ENCODE results near the gene CHRNA3. TPM values are rescaled to one million over a fixed set of nuclear protein-coding genes. Genes with fewer than 3 reads are reported as not detected.

CHRNA3 gene
- total RNA-seq, 2 donors from 2014 or later, result not detected

GRCh38 chr15:78599189-78599588, 21.6 kb downstream of the CHRNA3 start:
- no peak overlapping the region for H3K4me3 Mint-ChIP-seq
- no peak overlapping the region for H3K27ac Mint-ChIP-seq
- H3K36me3 Mint-ChIP-seq (ENCODE audit: insufficient read depth in 2 of 2), result no peaks in the 10 kb centered on the region
- no peaks in the 10 kb centered on the region for H3K27me3 Mint-ChIP-seq (ENCODE audit: low read depth)
- ATAC-seq (replicated peaks in 1 of 2), result no peak
- DNase-seq, result no peak
- no peaks in the 10 kb centered on the region for H3K4me1 Mint-ChIP-seq (ENCODE audit: low read depth)
- H3K9me3 Mint-ChIP-seq, result no peaks in the 10 kb centered on the region

GRCh38 chr15:78598348-78598747, 22.4 kb downstream of the CHRNA3 start:
- H3K9me3 Mint-ChIP-seq, result no peaks in the 10 kb centered on the region
- H3K27me3 Mint-ChIP-seq (ENCODE audit: low read depth), result no peaks in the 10 kb centered on the region
- ATAC-seq (replicated peaks in 1 of 2), result no peak
- no peak overlapping the region for H3K27ac Mint-ChIP-seq
- no peaks in the 10 kb centered on the region for H3K36me3 Mint-ChIP-seq (ENCODE audit: insufficient read depth in 2 of 2)
- DNase-seq, result no peak
- no peaks in the 10 kb centered on the region for H3K4me1 Mint-ChIP-seq (ENCODE audit: low read depth)
- no peak overlapping the region for H3K4me3 Mint-ChIP-seq

GRCh38 chr15:78597583-78597982, 23.2 kb downstream of the CHRNA3 start:
- DNase-seq (no peak), ATAC-seq (replicated peaks in 1 of 2) (no peak)
- no peak overlapping the region for H3K27ac Mint-ChIP-seq
- no peak overlapping the region for H3K4me3 Mint-ChIP-seq
- no peaks in the 10 kb centered on the region for H3K27me3 Mint-ChIP-seq (ENCODE audit: low read depth)
- H3K36me3 Mint-ChIP-seq (ENCODE audit: insufficient read depth in 2 of 2), result no peaks in the 10 kb centered on the region
- H3K9me3 Mint-ChIP-seq, result no peaks in the 10 kb centered on the region
- no peaks in the 10 kb centered on the region for H3K4me1 Mint-ChIP-seq (ENCODE audit: low read depth)

GRCh38 chr15:78574944-78575343, 45.9 kb downstream of the CHRNA3 start:
- Mint-ChIP-seq H3K27me3 (ENCODE audit: low read depth) (no peaks in the 10 kb centered on the region), H3K4me1 (ENCODE audit: low read depth) (no peaks in the 10 kb centered on the region), H3K4me3 (no peak overlapping the region), H3K36me3 (ENCODE audit: insufficient read depth in 2 of 2) (no peaks in the 10 kb centered on the region), H3K27ac (no peak overlapping the region), H3K9me3 (no peaks in the 10 kb centered on the region)
- no peak for ATAC-seq (replicated peaks in 1 of 2)
- DNase-seq, result no peak

- no peak overlapping the region for H3K27ac Mint-ChIP-seq
- H3K4me1 Mint-ChIP-seq (ENCODE audit: low read depth), result no peaks in the 10 kb centered on the region
- peaks cover 5% of the 10 kb centered on the region for H3K27me3 Mint-ChIP-seq (ENCODE audit: low read depth)
- ATAC-seq (replicated peaks in 1 of 2) (no peak), DNase-seq (no peak)
- H3K36me3 Mint-ChIP-seq (ENCODE audit: insufficient read depth in 2 of 2), result no peaks in the 10 kb centered on the region
- no peak overlapping the region for H3K4me3 Mint-ChIP-seq
- no peaks in the 10 kb centered on the region for H3K9me3 Mint-ChIP-seq
These were observed 47.4 kb downstream of the CHRNA3 start for GRCh38 chr15:78573416-78573815.

GRCh38 chr15:78571382-78571781, 49.4 kb downstream of the CHRNA3 start:
- no peaks in the 10 kb centered on the region for H3K9me3 Mint-ChIP-seq
- H3K4me3 Mint-ChIP-seq, result no peak overlapping the region
- peaks cover 12% of the 10 kb centered on the region for H3K4me1 Mint-ChIP-seq (ENCODE audit: low read depth)
- no peak overlapping the region for H3K27ac Mint-ChIP-seq
- ATAC-seq (replicated peaks in 1 of 2) (no peak), DNase-seq (no peak)
- no peaks in the 10 kb centered on the region for H3K36me3 Mint-ChIP-seq (ENCODE audit: insufficient read depth in 2 of 2)
- peaks cover 19% of the 10 kb centered on the region for H3K27me3 Mint-ChIP-seq (ENCODE audit: low read depth)

GRCh38 chr15:78570710-78571109, 50.1 kb downstream of the CHRNA3 start:
- Mint-ChIP-seq H3K36me3 (ENCODE audit: insufficient read depth in 2 of 2) (no peaks in the 10 kb centered on the region), H3K4me1 (ENCODE audit: low read depth) (peaks cover 18% of the 10 kb centered on the region), H3K27me3 (ENCODE audit: low read depth) (peaks cover 26% of the 10 kb centered on the region), H3K9me3 (no peaks in the 10 kb centered on the region), H3K4me3 (no peak overlapping the region), H3K27ac (no peak overlapping the region)
- DNase-seq (no peak), ATAC-seq (replicated peaks in 1 of 2) (no peak)

- H3K4me1 Mint-ChIP-seq (ENCODE audit: low read depth), result peaks cover 30% of the 10 kb centered on the region
- peak overlapping the region in 1 of 2 donors; percentile 15 for H3K4me3 Mint-ChIP-seq
- H3K27me3 Mint-ChIP-seq (ENCODE audit: low read depth), result peaks cover 26% of the 10 kb centered on the region
- no peaks in the 10 kb centered on the region for H3K9me3 Mint-ChIP-seq
- no peaks in the 10 kb centered on the region for H3K36me3 Mint-ChIP-seq (ENCODE audit: insufficient read depth in 2 of 2)
- DNase-seq, result no peak
- no peak overlapping the region for H3K27ac Mint-ChIP-seq
- ATAC-seq (replicated peaks in 1 of 2), result no peak
These were observed 53.3 kb downstream of the CHRNA3 start for GRCh38 chr15:78567531-78567930.

- Mint-ChIP-seq H3K9me3 (no peaks in the 10 kb centered on the region), H3K4me3 (peak overlapping the region; percentile 85 to 95), H3K27ac (no peak overlapping the region), H3K27me3 (ENCODE audit: low read depth) (peaks cover 26% of the 10 kb centered on the region), H3K36me3 (ENCODE audit: insufficient read depth in 2 of 2) (no peaks in the 10 kb centered on the region), H3K4me1 (ENCODE audit: low read depth) (peaks cover 30% of the 10 kb centered on the region)
- peak in 1 of 2 donors; percentile 19 for ATAC-seq (replicated peaks in 1 of 2)
- peak in 1 of 2 donors; percentile 9 for DNase-seq
These were observed 54.6 kb downstream of the CHRNA3 start for GRCh38 chr15:78565951-78566774.

- Mint-ChIP-seq H3K4me1 (ENCODE audit: low read depth) (peaks cover 30% of the 10 kb centered on the region), H3K4me3 (peak within 1 kb of the TSS; percentile 85 to 95), H3K27ac (peak within 1 kb of the TSS; percentile 60), H3K27me3 (ENCODE audit: low read depth) (peaks cover 26% of the 10 kb centered on the region), H3K36me3 (ENCODE audit: insufficient read depth in 2 of 2) (no peaks in the 10 kb centered on the region), H3K9me3 (no peaks in the 10 kb centered on the region)
- peak; percentile 83 to 85 for ATAC-seq (replicated peaks in 1 of 2)
- peak; percentile 49 to 83 for DNase-seq
These were observed 55.5 kb downstream of the CHRNA3 start, which contains the start of gene CHRNA5 for GRCh38 chr15:78565097-78565950. CHRNA5 (plus strand) TSS chr15:78565520; CDS start chr15:78565720, 200 bp downstream.

- Mint-ChIP-seq H3K27me3 (ENCODE audit: low read depth) (peaks cover 26% of the 10 kb centered on the region), H3K9me3 (no peaks in the 10 kb centered on the region), H3K4me1 (ENCODE audit: low read depth) (peaks cover 30% of the 10 kb centered on the region), H3K36me3 (ENCODE audit: insufficient read depth in 2 of 2) (no peaks in the 10 kb centered on the region), H3K4me3 (peak overlapping the region; percentile 85 to 95), H3K27ac (peak overlapping the region; percentile 60)
- DNase-seq (peak in 1 of 2 donors; percentile 7), ATAC-seq (replicated peaks in 1 of 2) (peak; percentile 12 to 21)
These were observed 56.1 kb downstream of the CHRNA3 start for GRCh38 chr15:78564743-78565096.

- ATAC-seq (replicated peaks in 1 of 2), result no peak
- no peak for DNase-seq
- no peaks in the 10 kb centered on the region for H3K36me3 Mint-ChIP-seq (ENCODE audit: insufficient read depth in 2 of 2)
- H3K27ac Mint-ChIP-seq, result no peak overlapping the region
- no peaks in the 10 kb centered on the region for H3K9me3 Mint-ChIP-seq
- peaks cover 21% of the 10 kb centered on the region for H3K27me3 Mint-ChIP-seq (ENCODE audit: low read depth)
- H3K4me3 Mint-ChIP-seq, result no peak overlapping the region
- peaks cover 30% of the 10 kb centered on the region for H3K4me1 Mint-ChIP-seq (ENCODE audit: low read depth)
These were observed 57.7 kb downstream of the CHRNA3 start for GRCh38 chr15:78563092-78563491.

GRCh38 chr15:78561490-78561889, 59.3 kb downstream of the CHRNA3 start:
- Mint-ChIP-seq H3K27me3 (ENCODE audit: low read depth) (peaks cover 8% of the 10 kb centered on the region), H3K4me1 (ENCODE audit: low read depth) (peaks cover 19% of the 10 kb centered on the region), H3K9me3 (no peaks in the 10 kb centered on the region), H3K27ac (no peak overlapping the region), H3K4me3 (no peak overlapping the region), H3K36me3 (ENCODE audit: insufficient read depth in 2 of 2) (no peaks in the 10 kb centered on the region)
- DNase-seq (no peak), ATAC-seq (replicated peaks in 1 of 2) (no peak)

Data from activated T-cell treated with anti-CD3 and anti-CD28 coated beads, Interleukin-2, amount 50 U/mL, for 72 hours (primary cell).